GF-D8 (cell line): ENCODE data around the gene UBE2H.

Experiments used
- DNase-seq: peaks from one replicate; lab custom pipeline; 2025; lab: John Stamatoyannopoulos, UW

The UBE2H gene

GRCh38 chr7:129950191-129950932, 2.4 kb downstream of the UBE2H start:
- DNase-seq: no peak

DNA sequence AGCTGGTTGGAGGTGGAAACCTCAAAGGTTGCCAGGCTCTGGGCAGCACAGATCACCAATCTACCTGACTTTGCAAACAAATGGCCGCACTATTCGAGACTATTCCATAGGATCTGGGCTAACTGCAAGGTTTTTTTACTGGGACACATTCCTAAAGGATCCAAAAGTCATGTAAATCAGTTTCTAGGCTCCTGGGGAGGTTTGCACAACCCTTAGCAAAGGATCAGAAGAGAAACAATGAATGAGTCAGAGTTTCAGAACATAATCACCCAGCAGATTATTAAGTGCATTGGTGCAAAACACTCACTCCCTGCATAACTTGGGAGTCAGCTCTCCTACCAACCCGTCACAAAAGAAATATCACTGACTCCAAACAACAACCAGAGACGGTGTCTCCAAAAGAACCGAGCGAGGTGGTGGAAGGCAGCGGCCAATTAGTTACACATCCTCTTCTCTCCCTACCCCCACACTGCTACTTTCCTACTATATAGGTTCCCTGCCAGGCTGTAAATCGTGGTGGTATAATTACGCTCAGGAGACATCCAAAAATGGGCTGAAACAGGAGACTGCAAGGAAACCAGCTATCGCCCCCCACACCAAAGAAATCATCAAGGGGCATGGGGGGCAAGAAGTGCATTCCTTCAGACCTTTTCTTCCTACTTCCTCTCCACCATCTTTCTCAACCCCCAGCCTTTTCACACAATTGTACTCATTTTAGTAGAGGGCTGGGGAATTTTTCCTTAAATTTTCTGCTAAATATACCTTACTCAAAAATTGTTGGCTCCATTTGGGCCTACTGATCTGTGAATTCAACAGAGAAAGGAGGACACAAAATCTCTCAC, 3.2 kb downstream of the UBE2H start:
- no peak for DNase-seq

GRCh38 chr7:129948877-129949291, 3.9 kb downstream of the UBE2H start:
- peak; percentile 28 for DNase-seq

DNA sequence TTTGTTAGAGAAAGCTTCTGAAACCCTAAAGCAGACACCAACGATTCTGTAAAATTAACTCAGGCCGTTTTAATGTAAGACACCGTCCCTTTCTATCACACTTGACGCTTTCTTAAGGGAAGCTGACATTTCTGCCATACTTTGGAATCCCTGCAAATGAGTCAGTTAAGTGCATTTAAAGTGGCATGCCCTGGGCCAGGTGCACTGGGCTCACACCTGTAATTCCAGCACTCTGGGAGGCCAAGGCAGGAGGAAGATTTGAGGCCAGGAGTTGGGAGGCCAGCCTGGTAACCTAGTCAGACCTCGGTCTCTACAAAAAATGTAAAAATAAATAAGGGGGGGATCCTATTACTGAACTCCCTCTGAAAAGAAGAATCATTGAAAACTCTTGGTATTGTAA, 4.4 kb downstream of the UBE2H start:
- DNase-seq: no peak

- no peak for DNase-seq
These were observed 5.1 kb downstream of the UBE2H start for GRCh38 chr7:129947701-129948100.

- DNase-seq: no peak
These were observed 5.7 kb downstream of the UBE2H start for GRCh38 chr7:129947049-129947448.

- DNase-seq: no peak
These were observed 6.5 kb downstream of the UBE2H start for GRCh38 chr7:129946282-129946681.

- no peak for DNase-seq
These were observed 9.4 kb downstream of the UBE2H start for GRCh38 chr7:129943352-129943751.

GRCh38 chr7:129940329-129940728, 12.4 kb downstream of the UBE2H start:
- DNase-seq: no peak

- DNase-seq: no peak
These were observed 12.9 kb downstream of the UBE2H start for GRCh38 chr7:129939881-129940280.

DNA sequence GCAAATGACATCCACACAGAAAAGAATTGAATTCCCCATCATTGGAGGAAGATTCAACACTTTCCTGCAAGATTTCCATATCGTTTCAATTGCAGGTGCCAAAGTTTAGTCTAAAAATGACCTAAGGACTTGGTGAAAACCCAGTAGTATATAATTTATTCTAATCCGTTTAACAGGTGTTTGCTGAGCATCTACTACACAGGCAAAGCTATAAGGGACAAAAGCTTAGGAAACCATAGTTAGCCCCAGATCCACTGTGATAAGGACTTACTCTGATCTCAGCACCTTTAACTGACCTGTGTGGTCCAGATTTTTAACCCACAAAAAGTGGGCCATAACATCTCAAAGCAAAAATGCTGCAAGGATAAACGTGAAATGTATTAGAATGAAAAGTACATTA, 19.1 kb downstream of the UBE2H start:
- no peak for DNase-seq

DNA sequence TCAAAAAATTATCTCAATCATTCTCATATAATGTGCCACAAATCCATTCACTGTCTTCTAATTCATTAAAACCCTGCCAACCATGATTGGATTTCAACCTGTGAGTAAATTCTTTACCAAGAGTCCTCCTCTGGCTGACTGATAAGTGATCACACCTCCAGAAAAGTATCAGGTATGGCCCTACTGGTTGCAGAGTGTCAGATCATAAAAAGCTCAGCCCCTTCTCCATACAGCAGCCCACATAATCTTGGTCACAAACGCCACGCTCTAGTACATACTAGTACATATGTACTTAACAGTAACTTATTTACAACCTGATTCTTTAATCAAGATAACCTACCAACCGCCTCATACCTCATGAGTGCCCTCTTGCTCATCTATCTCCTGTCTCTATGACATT, 26.1 kb downstream of the UBE2H start:
- DNase-seq: no peak

DNA sequence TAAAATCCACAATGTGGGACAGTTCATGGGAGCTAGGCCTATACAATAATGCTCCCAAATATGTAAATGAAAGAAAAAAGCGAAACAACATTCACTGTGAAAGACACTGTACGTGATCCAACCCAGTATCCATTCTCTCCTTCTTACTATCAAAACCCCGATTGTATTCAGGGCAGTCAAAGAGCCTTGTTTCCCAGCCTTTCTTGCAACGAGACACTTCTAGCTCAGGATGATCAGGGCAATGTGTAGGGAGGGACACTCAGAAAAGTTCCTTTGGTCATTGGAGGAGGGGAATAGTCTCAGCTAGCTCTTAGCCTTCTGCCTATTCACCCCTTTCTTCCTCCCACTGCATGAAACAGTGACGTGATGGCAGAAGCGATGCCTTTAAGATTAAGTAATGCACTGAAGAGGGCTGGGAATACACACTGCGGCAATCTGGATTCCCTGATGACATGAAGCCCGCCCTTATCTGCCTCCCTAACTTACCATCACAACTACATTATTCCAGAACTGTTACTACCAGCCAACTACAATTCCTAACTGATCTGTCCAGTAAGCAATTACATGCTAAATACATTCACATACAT, 27.3 kb downstream of the UBE2H start:
- DNase-seq: no peak

DNA sequence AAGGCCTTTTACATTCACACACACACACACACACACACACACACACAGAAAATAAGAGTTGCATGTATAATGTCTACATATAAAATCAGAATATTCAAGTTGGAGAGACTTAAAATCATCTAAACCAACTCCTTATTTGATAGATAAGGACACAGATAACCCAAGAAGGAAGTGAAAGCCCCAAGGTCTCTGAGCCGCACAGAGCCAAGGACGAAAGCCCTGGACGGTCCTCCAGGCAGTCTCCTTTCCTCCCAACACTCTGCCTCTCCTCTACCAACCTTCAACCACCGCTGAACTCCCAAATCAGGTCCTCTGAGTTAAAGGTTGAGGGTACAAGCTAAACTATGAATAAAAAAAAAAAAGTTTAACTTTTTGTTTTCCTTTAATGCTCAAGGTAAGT, 28.2 kb downstream of the UBE2H start:
- DNase-seq: no peak

- DNase-seq: no peak
These were observed 29.1 kb downstream of the UBE2H start for GRCh38 chr7:129923709-129924108.

GRCh38 chr7:129919492-129919891, 33.3 kb downstream of the UBE2H start:
- no peak for DNase-seq

- DNase-seq: no peak
These were observed 33.8 kb downstream of the UBE2H start for GRCh38 chr7:129918922-129919321.

GRCh38 chr7:129917934-129918333, 34.8 kb downstream of the UBE2H start:
- no peak for DNase-seq

- no peak for DNase-seq
These were observed 38.1 kb downstream of the UBE2H start for GRCh38 chr7:129914536-129915272.

GRCh38 chr7:129913428-129913827, 39.3 kb downstream of the UBE2H start:
- DNase-seq: no peak

DNA sequence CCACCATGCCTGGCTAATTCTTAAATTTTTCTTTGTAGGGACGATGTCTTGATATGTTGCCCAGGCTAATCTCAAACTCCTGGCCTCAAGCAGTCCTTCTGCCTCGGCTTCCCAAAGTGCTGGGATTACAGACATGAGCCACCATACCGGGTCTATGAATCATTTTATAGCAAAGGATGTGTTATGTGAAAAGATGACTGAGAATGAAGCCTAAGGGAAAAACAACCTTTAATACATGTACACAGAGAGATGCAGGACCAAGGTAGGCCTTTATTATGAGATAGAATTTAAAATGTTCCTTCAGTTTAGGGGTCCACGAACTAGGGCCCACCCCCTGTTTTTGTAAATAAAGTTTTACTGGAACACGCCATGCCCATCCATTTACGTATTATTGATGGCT, 41.0 kb downstream of the UBE2H start:
- no peak for DNase-seq

DNA sequence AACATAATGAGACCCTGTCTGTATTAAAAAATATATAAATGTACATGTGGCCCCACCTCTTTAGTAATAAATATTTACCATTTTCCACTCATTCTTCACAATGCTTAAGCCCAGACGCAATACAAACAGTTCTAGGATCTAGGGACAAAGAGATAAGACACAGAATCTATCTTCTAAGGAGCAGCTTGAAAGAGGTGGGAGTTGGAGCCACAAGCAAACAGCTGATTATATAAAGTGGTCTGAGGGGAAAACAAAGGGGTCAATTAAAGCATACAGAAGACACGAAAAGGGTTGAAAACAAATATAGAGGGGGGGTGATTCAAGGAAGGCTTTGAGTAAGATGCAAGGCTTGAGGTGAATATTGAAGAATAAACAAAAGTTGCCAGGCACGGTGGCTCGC, 43.1 kb downstream of the UBE2H start:
- no peak for DNase-seq
